ENCODE measurements around the gene UGT2B10. TPM values are rescaled to one million over a fixed set of nuclear protein-coding genes. Genes with fewer than 3 reads are reported as not detected.

UGT2B10 gene
- total and polyA plus RNA-seq, 2 donors, result 0.02 to 0.05 TPM

- H3K4me1 ChIP-seq (ENCODE audit: control insufficient read depth in 2 of 2, insufficient read depth in 2 of 2, low read length in 2 of 2), result no peaks in the 10 kb centered on the region
- no peak overlapping the region for H3K4me3 ChIP-seq (ENCODE audit: low read length in 2 of 2)
- no peak for DNase-seq (ENCODE audit: low read depth in 6 of 9, low spot score in 9 of 9)
- no peaks in the 10 kb centered on the region for H3K27me3 ChIP-seq (ENCODE audit: control insufficient read depth in 2 of 2, insufficient read depth in 1 of 2, low read length in 1 of 2)
- no peak overlapping the region for H3K27ac ChIP-seq (ENCODE audit: low read depth in 1 of 2, low read length in 1 of 2)
- no peaks in the 10 kb centered on the region for H3K9me3 ChIP-seq (ENCODE audit: control insufficient read depth in 2 of 2, insufficient read depth in 1 of 2, low read length in 1 of 2)
- 87% methylated on average over 6 of the region's 6 CpGs for WGBS
- no peaks in the 10 kb centered on the region for H3K36me3 ChIP-seq (ENCODE audit: control insufficient read depth in 2 of 2, insufficient read depth in 2 of 2, low read length in 1 of 2)
Measured at GRCh38 chr4:68864438-68865187, 48.8 kb downstream of the UGT2B10 start.

GRCh38 chr4:68865188-68865638 is 49.4 kb downstream of the UGT2B10 start:
- Histone ChIP-seq H3K27me3 (ENCODE audit: control insufficient read depth in 2 of 2, insufficient read depth in 1 of 2, low read length in 1 of 2) (no peaks in the 10 kb centered on the region), H3K36me3 (ENCODE audit: control insufficient read depth in 2 of 2, insufficient read depth in 2 of 2, low read length in 1 of 2) (no peaks in the 10 kb centered on the region), H3K9me3 (ENCODE audit: control insufficient read depth in 2 of 2, insufficient read depth in 1 of 2, low read length in 1 of 2) (no peaks in the 10 kb centered on the region), H3K4me1 (ENCODE audit: control insufficient read depth in 2 of 2, insufficient read depth in 2 of 2, low read length in 2 of 2) (no peaks in the 10 kb centered on the region), H3K27ac (ENCODE audit: low read depth in 1 of 2, low read length in 1 of 2) (no peak overlapping the region), H3K4me3 (ENCODE audit: low read length in 2 of 2) (no peak overlapping the region)
- no peak for DNase-seq (ENCODE audit: low read depth in 6 of 9, low spot score in 9 of 9)
- WGBS, result 96% methylated on average over 4 of the region's 4 CpGs

- Histone ChIP-seq H3K9me3 (ENCODE audit: control insufficient read depth in 2 of 2, insufficient read depth in 1 of 2, low read length in 1 of 2) (no peaks in the 10 kb centered on the region), H3K4me3 (ENCODE audit: low read length in 2 of 2) (no peak overlapping the region), H3K4me1 (ENCODE audit: control insufficient read depth in 2 of 2, insufficient read depth in 2 of 2, low read length in 2 of 2) (no peaks in the 10 kb centered on the region), H3K27ac (ENCODE audit: low read depth in 1 of 2, low read length in 1 of 2) (no peak overlapping the region), H3K36me3 (ENCODE audit: control insufficient read depth in 2 of 2, insufficient read depth in 2 of 2, low read length in 1 of 2) (no peaks in the 10 kb centered on the region), H3K27me3 (ENCODE audit: control insufficient read depth in 2 of 2, insufficient read depth in 1 of 2, low read length in 1 of 2) (no peaks in the 10 kb centered on the region)
- no peak for DNase-seq (ENCODE audit: low read depth in 6 of 9, low spot score in 9 of 9)
- WGBS, result 34% methylated on average over 5 of the region's 5 CpGs
Measured at GRCh38 chr4:68865760-68866159, 50.0 kb downstream of the UGT2B10 start.

- Histone ChIP-seq H3K27me3 (ENCODE audit: control insufficient read depth in 2 of 2, insufficient read depth in 1 of 2, low read length in 1 of 2) (no peaks in the 10 kb centered on the region), H3K4me3 (ENCODE audit: low read length in 2 of 2) (no peak overlapping the region), H3K4me1 (ENCODE audit: control insufficient read depth in 2 of 2, insufficient read depth in 2 of 2, low read length in 2 of 2) (no peaks in the 10 kb centered on the region), H3K36me3 (ENCODE audit: control insufficient read depth in 2 of 2, insufficient read depth in 2 of 2, low read length in 1 of 2) (no peaks in the 10 kb centered on the region), H3K27ac (ENCODE audit: low read depth in 1 of 2, low read length in 1 of 2) (no peak overlapping the region), H3K9me3 (ENCODE audit: control insufficient read depth in 2 of 2, insufficient read depth in 1 of 2, low read length in 1 of 2) (no peaks in the 10 kb centered on the region)
- WGBS, result 97% methylated on average over 8 of the region's 8 CpGs
- DNase-seq (ENCODE audit: low read depth in 6 of 9, low spot score in 9 of 9), result no peak
Measured at GRCh38 chr4:68869274-68869773, 53.5 kb downstream of the UGT2B10 start.

- H3K9me3 ChIP-seq (ENCODE audit: control insufficient read depth in 2 of 2, insufficient read depth in 1 of 2, low read length in 1 of 2), result no peaks in the 10 kb centered on the region
- no peaks in the 10 kb centered on the region for H3K36me3 ChIP-seq (ENCODE audit: control insufficient read depth in 2 of 2, insufficient read depth in 2 of 2, low read length in 1 of 2)
- H3K27ac ChIP-seq (ENCODE audit: low read depth in 1 of 2, low read length in 1 of 2), result no peak overlapping the region
- no peak overlapping the region for H3K4me3 ChIP-seq (ENCODE audit: low read length in 2 of 2)
- no peaks in the 10 kb centered on the region for H3K27me3 ChIP-seq (ENCODE audit: control insufficient read depth in 2 of 2, insufficient read depth in 1 of 2, low read length in 1 of 2)
- no peak for DNase-seq (ENCODE audit: low read depth in 6 of 9, low spot score in 9 of 9)
- 91% methylated on average over 2 of the region's 2 CpGs for WGBS
- no peaks in the 10 kb centered on the region for H3K4me1 ChIP-seq (ENCODE audit: control insufficient read depth in 2 of 2, insufficient read depth in 2 of 2, low read length in 2 of 2)
Measured at GRCh38 chr4:68871809-68872642, 56.2 kb downstream of the UGT2B10 start.

- Histone ChIP-seq H3K36me3 (ENCODE audit: control insufficient read depth in 2 of 2, insufficient read depth in 2 of 2, low read length in 1 of 2) (no peaks in the 10 kb centered on the region), H3K27ac (ENCODE audit: low read depth in 1 of 2, low read length in 1 of 2) (no peak overlapping the region), H3K4me3 (ENCODE audit: low read length in 2 of 2) (no peak overlapping the region), H3K27me3 (ENCODE audit: control insufficient read depth in 2 of 2, insufficient read depth in 1 of 2, low read length in 1 of 2) (no peaks in the 10 kb centered on the region), H3K9me3 (ENCODE audit: control insufficient read depth in 2 of 2, insufficient read depth in 1 of 2, low read length in 1 of 2) (no peaks in the 10 kb centered on the region), H3K4me1 (ENCODE audit: control insufficient read depth in 2 of 2, insufficient read depth in 2 of 2, low read length in 2 of 2) (no peaks in the 10 kb centered on the region)
- no peak for DNase-seq (ENCODE audit: low read depth in 6 of 9, low spot score in 9 of 9)
- WGBS, result 92% methylated on average over 3 of the region's 3 CpGs
Measured at GRCh38 chr4:68872643-68873502, 57.1 kb downstream of the UGT2B10 start.

- no peak for DNase-seq (ENCODE audit: low read depth in 6 of 9, low spot score in 9 of 9)
- Histone ChIP-seq H3K27me3 (ENCODE audit: control insufficient read depth in 2 of 2, insufficient read depth in 1 of 2, low read length in 1 of 2) (no peaks in the 10 kb centered on the region), H3K4me1 (ENCODE audit: control insufficient read depth in 2 of 2, insufficient read depth in 2 of 2, low read length in 2 of 2) (no peaks in the 10 kb centered on the region), H3K9me3 (ENCODE audit: control insufficient read depth in 2 of 2, insufficient read depth in 1 of 2, low read length in 1 of 2) (no peaks in the 10 kb centered on the region), H3K4me3 (ENCODE audit: low read length in 2 of 2) (no peak overlapping the region), H3K27ac (ENCODE audit: low read depth in 1 of 2, low read length in 1 of 2) (no peak overlapping the region), H3K36me3 (ENCODE audit: control insufficient read depth in 2 of 2, insufficient read depth in 2 of 2, low read length in 1 of 2) (no peaks in the 10 kb centered on the region)
Measured at GRCh38 chr4:68874507-68874906, 58.7 kb downstream of the UGT2B10 start.

GRCh38 chr4:68877555-68877954 is 61.8 kb downstream of the UGT2B10 start:
- Histone ChIP-seq H3K9me3 (ENCODE audit: control insufficient read depth in 2 of 2, insufficient read depth in 1 of 2, low read length in 1 of 2) (no peaks in the 10 kb centered on the region), H3K4me1 (ENCODE audit: control insufficient read depth in 2 of 2, insufficient read depth in 2 of 2, low read length in 2 of 2) (no peaks in the 10 kb centered on the region), H3K36me3 (ENCODE audit: control insufficient read depth in 2 of 2, insufficient read depth in 2 of 2, low read length in 1 of 2) (no peaks in the 10 kb centered on the region), H3K27me3 (ENCODE audit: control insufficient read depth in 2 of 2, insufficient read depth in 1 of 2, low read length in 1 of 2) (no peaks in the 10 kb centered on the region), H3K27ac (ENCODE audit: low read depth in 1 of 2, low read length in 1 of 2) (no peak overlapping the region), H3K4me3 (ENCODE audit: low read length in 2 of 2) (no peak overlapping the region)
- WGBS, result 97% methylated on average over 5 of the region's 5 CpGs
- no peak for DNase-seq (ENCODE audit: low read depth in 6 of 9, low spot score in 9 of 9)

Measured in thymus (tissue), 11 donors.